HepG2 (cell line): ENCODE results near the gene SIRPA. TPM values are rescaled to one million over a fixed set of nuclear protein-coding genes. Genes with fewer than 3 reads are reported as not detected.

Experiments used
- ATAC-seq: fragments of 200-7000 bp; cut with Tn5 transposase; 3 replicates; pipeline ENCODE4 v1.9.1; 2020; ENCODE audit warnings: mild to moderate bottlenecking, moderate library complexity
- BruUV-seq: library from RNA; stranded (reverse); fragments of 400-500 nt; replicated peaks from 2 replicates; lab custom pipeline; 2021; lab: Mats Ljungman, UMichigan
- CTCF ChIA-PET: fragments of 300-600 bp; formaldehyde crosslinking; extraction: SDS; loops from one replicate; lab custom pipeline; 2021; ENCODE audit warnings: low total read pairs, inconsistent platforms, low intra/inter-chr PET ratio; lab: Yijun Ruan, JAX
- POLR2A ChIA-PET: fragments of 350-600 bp; sonication (Branson Sonifier 250); formaldehyde crosslinking; loops from one replicate; lab custom pipeline; 2020; ENCODE audit warnings: antibody characterized with exemption, inconsistent platforms; lab: Yijun Ruan, JAX
- DNase-seq: peaks from one replicate; pipeline ENCODE4 v3.0.0-alpha.2; 2015; ENCODE audit warnings: low spot score
- FAIRE-seq: peaks from 3 replicates; lab custom pipeline; 2011; peaks lifted over from hg19 to GRCh38; lab: Jason Lieb, UNC
- H2AFZ ChIP-seq: one replicate; pipeline ENCODE4 v1.6.1; 2011; ENCODE audit warnings: low read length, inconsistent platforms
- H3K27ac ChIP-seq: fragments of 300-600 bp; 3 replicates; pipeline ENCODE4 v1.8.0; 2011; ENCODE audit warnings: mixed run types, mild to moderate bottlenecking, mixed read lengths, low read length, inconsistent platforms; ENCODE audit not compliant: insufficient read depth; ENCODE audit errors: extremely low read length
- H3K27me3 ChIP-seq, 2 experiments: fragments of 200-600 bp in 1 of 2; 2 replicates in 1 of 2; 3 replicates in 1 of 2; pipeline versions ENCODE4 v1.6.0 to v1.8.0; 2011; ENCODE audit warnings: low read length in 2 of 2, mild to moderate bottlenecking in 2 of 2, moderate library complexity in 2 of 2, inconsistent platforms in 1 of 2; ENCODE audit not compliant: insufficient read depth in 2 of 2, control insufficient read depth in 1 of 2
- H3K36me3 ChIP-seq, 2 experiments: fragments of 200-600 bp in 1 of 2; replicated peaks in 1 of 2; 2 replicates in 1 of 2; 3 replicates in 1 of 2; pipeline versions ENCODE4 v1.5.1 to v1.8.0; 2011; ENCODE audit warnings: low read length in 2 of 2, inconsistent platforms in 1 of 2; ENCODE audit not compliant: insufficient read depth in 2 of 2, control insufficient read depth in 1 of 2
- H3K4me1 ChIP-seq: 2 replicates; pipeline ENCODE4 v1.5.1; 2012; ENCODE audit warnings: low read length, inconsistent platforms; ENCODE audit not compliant: insufficient read depth
- H3K4me2 ChIP-seq: 2 replicates; pipeline ENCODE4 v1.6.0; 2011; ENCODE audit warnings: low read depth, low read length, inconsistent platforms
- H3K4me3 ChIP-seq, 3 experiments: fragments of 200-600 bp in 1 of 3; sonication (generic), shearing (Covaris generic) in 1 of 3; replicated peaks in 1 of 3; 2 replicates each; pipeline ENCODE4 v1.5.1; 2011 to 2016; ENCODE audit warnings: low read length in 3 of 3, inconsistent platforms in 2 of 3, low read depth in 2 of 3, mild to moderate bottlenecking in 2 of 3, control low read depth in 1 of 3, mixed read lengths in 1 of 3; ENCODE audit not compliant: insufficient read depth in 1 of 3
- H3K79me2 ChIP-seq: one replicate; pipeline ENCODE4 v1.6.1; 2011; ENCODE audit warnings: low read length, inconsistent platforms; ENCODE audit not compliant: insufficient read depth
- H3K9ac ChIP-seq: 2 replicates; pipeline ENCODE4 v1.6.0; 2011; ENCODE audit warnings: mild to moderate bottlenecking, low read depth, low read length, inconsistent platforms; ENCODE audit not compliant: insufficient read depth
- H3K9me3 ChIP-seq: 2 replicates; pipeline ENCODE4 v1.5.1; 2012; ENCODE audit warnings: mild to moderate bottlenecking, low read length
- H4K20me1 ChIP-seq: 2 replicates; pipeline ENCODE4 v1.6.0; 2011; ENCODE audit warnings: inconsistent platforms, mild to moderate bottlenecking, low read length, moderate library complexity; ENCODE audit not compliant: insufficient read depth
- AGO1 ChIP-seq: fragments of 200-400 bp; formaldehyde crosslinking; IDR thresholded peaks from 2 replicates; pipeline ENCODE4 v1.6.1; 2017; ENCODE audit warnings: mild to moderate bottlenecking, low read depth, low read length, moderate library complexity; ENCODE audit not compliant: poor library complexity, severe bottlenecking
- ESRRA ChIP-seq: sonication (generic); formaldehyde crosslinking; IDR thresholded peaks from 2 replicates; pipeline ENCODE4 v1.5.1; 2020; ENCODE audit warnings: mild to moderate bottlenecking, low read depth, missing genetic modification reagents
- KLF9 ChIP-seq: IDR thresholded peaks from 2 replicates; pipeline ENCODE4 v1.6.1; 2016; ENCODE audit warnings: low read depth
- MEF2D ChIP-seq: sonication (generic); formaldehyde crosslinking; IDR thresholded peaks from 2 replicates; pipeline ENCODE4 v1.5.1; 2020; ENCODE audit warnings: mild to moderate bottlenecking, missing genetic modification reagents
- PRMT3 ChIP-seq: sonication (generic); formaldehyde crosslinking; IDR thresholded peaks from 2 replicates; pipeline ENCODE4 v1.8.1; 2022; ENCODE audit warnings: low read depth, mild to moderate bottlenecking, moderate library complexity, missing genetic modification reagents, borderline replicate concordance
- PTBP1 ChIP-seq: fragments of 200-400 bp; formaldehyde crosslinking; IDR thresholded peaks from 2 replicates; pipeline ENCODE4 v1.6.1; 2018; ENCODE audit warnings: low read length, low read depth; ENCODE audit not compliant: poor library complexity, severe bottlenecking
- RBM39 ChIP-seq: fragments of 200-400 bp; formaldehyde crosslinking; IDR thresholded peaks from one replicate; pipeline ENCODE4 v1.6.1; 2018; ENCODE audit warnings: antibody characterized with exemption, mild to moderate bottlenecking, low read depth, low read length; ENCODE audit not compliant: poor library complexity, severe bottlenecking
- SALL1 ChIP-seq: sonication (generic); formaldehyde crosslinking; IDR thresholded peaks from 2 replicates; pipeline ENCODE4 v1.8.0; 2022; ENCODE audit warnings: mild to moderate bottlenecking, missing genetic modification reagents
- SRF ChIP-seq: IDR thresholded peaks from 2 replicates; pipeline ENCODE4 v1.6.1; 2011; ENCODE audit warnings: mild to moderate bottlenecking, low read depth, low read length, moderate library complexity
- TBX2 ChIP-seq: sonication (generic); formaldehyde crosslinking; IDR thresholded peaks from 2 replicates; pipeline ENCODE4 v1.5.0; 2020; ENCODE audit warnings: missing genetic modification reagents, mild to moderate bottlenecking, borderline replicate concordance
- THAP9 ChIP-seq: sonication (generic); formaldehyde crosslinking; IDR thresholded peaks from 2 replicates; pipeline ENCODE4; 2020; ENCODE audit warnings: missing genetic modification reagents, mild to moderate bottlenecking, borderline replicate concordance
- TMF1 ChIP-seq: sonication (generic); formaldehyde crosslinking; IDR thresholded peaks from 2 replicates; pipeline ENCODE4 v1.8.1; 2022; ENCODE audit warnings: low read depth, missing genetic modification reagents
- WIZ ChIP-seq: sonication (generic); formaldehyde crosslinking; IDR thresholded peaks from 2 replicates; pipeline ENCODE4 v1.5.1; 2020; ENCODE audit warnings: mild to moderate bottlenecking, missing genetic modification reagents
- ZNF101 ChIP-seq: sonication (generic); formaldehyde crosslinking; IDR thresholded peaks from 2 replicates; pipeline ENCODE4 v1.4.0; 2020; ENCODE audit warnings: mild to moderate bottlenecking, low read depth, missing genetic modification reagents, borderline replicate concordance
- ZNF160 ChIP-seq: sonication (generic); formaldehyde crosslinking; IDR thresholded peaks from 2 replicates; pipeline ENCODE4 v1.8.0; 2022; ENCODE audit warnings: mild to moderate bottlenecking, inconsistent platforms, missing genetic modification reagents
- ZNF557 ChIP-seq: sonication (generic); formaldehyde crosslinking; IDR thresholded peaks from 2 replicates; pipeline ENCODE4 v1.4.0; 2020; ENCODE audit warnings: missing genetic modification reagents
- ZNF644 ChIP-seq: IDR thresholded peaks from 2 replicates; pipeline ENCODE4 v1.6.1; 2016; ENCODE audit warnings: low read depth
- ZNF841 ChIP-seq: sonication (generic); formaldehyde crosslinking; IDR thresholded peaks from 2 replicates; pipeline ENCODE4 v1.8.1; 2023; ENCODE audit warnings: missing genetic modification reagents, borderline replicate concordance
- ZSCAN29 ChIP-seq: sonication (generic); formaldehyde crosslinking; conservative IDR thresholded peaks from 2 replicates; pipeline ENCODE4 v1.4.0; 2020; ENCODE audit warnings: mild to moderate bottlenecking, missing genetic modification reagents
- WGBS: methylation state at CpG from one replicate; pipeline ENCODE4 v1.1.6; 2017; ENCODE audit warnings: low lambda C conversion rate; 5-methylcytosine and 5-hydroxymethylcytosine counted together
- in situ Hi-C: cut with HindIII; loops from 2 replicates; pipeline ENCODE4 v1.10.0; 2017; ENCODE audit warnings: low pct_unique_long_range_greater_than_20kb; ENCODE audit not compliant: extremely low pct_ligation_motif_present
- intact Hi-C: fragments of 100-400 bp; cut with micrococcal nuclease; formaldehyde crosslinking; loops from one replicate; pipeline ENCODE4 v1.10.0; 2022; ENCODE audit not compliant: unreplicated experiment
- polyA plus RNA-seq, 8 experiments: library from polyadenylated mRNA; depleted of rRNA in 3 of 8; stranded (reverse) in 7 of 8; unstranded in 1 of 8; fragments of >200 nt; fragmentation: Illumina TruSeq in 4 of 8; extraction: Trizol in 4 of 8; gene quantifications; 2 replicates each; pipeline versions ENCODE4 v1.2.1 to v1.2.3, GENCODE V29; 2011 to 2016; ENCODE audit warnings: low read depth in 4 of 8, missing spikeins in 1 of 8, mixed read lengths in 1 of 8; ENCODE audit not compliant: insufficient read depth in 1 of 8
- total RNA-seq, 5 experiments: library from RNA; depleted of rRNA; stranded (reverse); fragments of >200 nt; fragmentation: Illumina TruSeq; extraction: Trizol; gene quantifications; 2 replicates each; pipeline ENCODE4 v1.2.3, GENCODE V29; 2016; ENCODE audit warnings: low read depth in 1 of 5

Gene SIRPA
- total and polyA plus RNA-seq, 2 of the 13 experiments (the other 11 are each of a cell fraction or from before 2014, with no cell fraction given), result 7.2 to 17.6 TPM

GRCh38 chr20:1946762-1947534, 51.7 kb downstream of the SIRPA start:
- CTCF ChIA-PET, result no interaction called here
- H2AFZ ChIP-seq, result no peak overlapping the region
- H4K20me1 ChIP-seq, result no peaks in the 10 kb centered on the region
- H3K79me2 ChIP-seq, result no peaks in the 10 kb centered on the region
- H3K4me3 ChIP-seq, result peak overlapping the region in 2 of 3 experiments; percentile 25 to 49; a peak in 3 of 6 replicates
- no peak overlapping the region for H3K9ac ChIP-seq
- FAIRE-seq (no peak), ATAC-seq (peak; percentile 61), DNase-seq (peak; percentile 70)
- no peaks in the 10 kb centered on the region for H3K36me3 ChIP-seq
- H3K27ac ChIP-seq, result no peak overlapping the region
- no peaks in the 10 kb centered on the region for H3K9me3 ChIP-seq
- in situ Hi-C loops (no loop called here), intact Hi-C loops (loop anchor here (5.0 kb wide), 1 partner anchor 45 kb away; no protein-coding TSS in a partner anchor)
- POLR2A ChIA-PET, result no interaction called here
- peaks cover 15 to 47% of the 10 kb centered on the region in 2 experiments; a peak in 4 of 5 replicates for H3K27me3 ChIP-seq
- BruUV-seq, result no TSS peak
- 2% methylated on average over 33 of the region's 39 CpGs for WGBS
- peaks cover 42% of the 10 kb centered on the region for H3K4me1 ChIP-seq
- peak overlapping the region; percentile 72 for H3K4me2 ChIP-seq
- TF ChIP-seq ESRRA (CRISPR knock-in tag), result no peak
- no peak for TF ChIP-seq THAP9 (CRISPR knock-in tag)
- TF ChIP-seq ZNF101 (CRISPR knock-in tag), result no peak
- TF ChIP-seq PTBP1, result peak; percentile 92
- TF ChIP-seq ZNF841, result no peak
- TF ChIP-seq PRMT3 (CRISPR knock-in tag), result no peak
- TF ChIP-seq ZNF644 (CRISPR knock-in tag), result no peak
- peak; percentile 18; the same call in 1 of the 2 replicates for TF ChIP-seq SALL1 (CRISPR knock-in tag)
- no peak for TF ChIP-seq WIZ (CRISPR knock-in tag)
- peak; percentile 70 for TF ChIP-seq TBX2 (CRISPR knock-in tag)
- peak; percentile 72 for TF ChIP-seq AGO1
- TF ChIP-seq RBM39, result no peak
- no peak for TF ChIP-seq ZNF160 (CRISPR knock-in tag)
- TF ChIP-seq ZSCAN29 (CRISPR knock-in tag), result no peak
- no peak for TF ChIP-seq KLF9 (CRISPR knock-in tag)
- TF ChIP-seq MEF2D (CRISPR knock-in tag), result no peak
- no peak for TF ChIP-seq TMF1 (CRISPR knock-in tag)
- 0 out of 2 replicates have a peak, but pooled peaks have one; percentile 32 for TF ChIP-seq ZNF557
- no peak for TF ChIP-seq SRF
